ENCODE measurements around the gene RASA3.

Gene RASA3

DNA sequence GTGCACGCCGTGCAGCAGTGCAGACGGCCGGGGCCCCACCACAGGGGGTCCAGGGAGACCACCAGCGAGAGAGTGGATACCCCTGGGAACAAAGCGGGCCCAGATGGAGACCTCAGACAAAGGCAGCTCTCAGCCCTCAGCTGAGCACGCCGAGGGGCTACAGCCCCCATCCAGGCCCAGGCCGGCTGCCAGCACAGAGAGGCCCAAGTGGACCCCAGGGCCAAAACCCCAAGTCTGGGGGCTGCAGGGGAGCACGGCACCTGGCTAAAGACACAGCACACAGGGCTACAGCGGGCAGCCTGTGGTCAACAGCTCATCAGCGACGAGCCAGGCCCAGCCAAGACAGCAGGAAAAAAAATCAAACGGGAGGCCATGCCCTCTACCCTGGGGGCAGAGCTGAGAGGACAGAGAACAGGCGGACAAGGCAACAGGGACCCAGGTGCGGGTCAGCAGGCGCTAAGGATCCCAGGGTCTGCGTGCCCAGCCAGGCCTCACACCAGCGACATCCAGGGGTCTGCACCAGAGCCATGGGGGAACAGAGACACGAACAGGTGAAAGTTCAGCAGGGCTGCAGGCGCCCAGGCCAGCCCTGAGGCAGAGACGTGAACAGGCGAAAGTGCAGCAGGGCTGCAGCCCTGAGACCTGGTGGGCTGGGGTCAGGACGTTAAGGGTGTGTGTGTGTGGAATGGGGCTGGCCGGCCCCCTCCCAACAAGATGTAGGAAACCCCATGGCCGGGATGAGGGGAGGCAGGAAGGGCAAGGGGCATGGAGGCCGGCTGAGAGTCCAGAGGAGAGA, 34.3 kb downstream of the RASA3 start:
- TF ChIP-seq, protein P1, sequence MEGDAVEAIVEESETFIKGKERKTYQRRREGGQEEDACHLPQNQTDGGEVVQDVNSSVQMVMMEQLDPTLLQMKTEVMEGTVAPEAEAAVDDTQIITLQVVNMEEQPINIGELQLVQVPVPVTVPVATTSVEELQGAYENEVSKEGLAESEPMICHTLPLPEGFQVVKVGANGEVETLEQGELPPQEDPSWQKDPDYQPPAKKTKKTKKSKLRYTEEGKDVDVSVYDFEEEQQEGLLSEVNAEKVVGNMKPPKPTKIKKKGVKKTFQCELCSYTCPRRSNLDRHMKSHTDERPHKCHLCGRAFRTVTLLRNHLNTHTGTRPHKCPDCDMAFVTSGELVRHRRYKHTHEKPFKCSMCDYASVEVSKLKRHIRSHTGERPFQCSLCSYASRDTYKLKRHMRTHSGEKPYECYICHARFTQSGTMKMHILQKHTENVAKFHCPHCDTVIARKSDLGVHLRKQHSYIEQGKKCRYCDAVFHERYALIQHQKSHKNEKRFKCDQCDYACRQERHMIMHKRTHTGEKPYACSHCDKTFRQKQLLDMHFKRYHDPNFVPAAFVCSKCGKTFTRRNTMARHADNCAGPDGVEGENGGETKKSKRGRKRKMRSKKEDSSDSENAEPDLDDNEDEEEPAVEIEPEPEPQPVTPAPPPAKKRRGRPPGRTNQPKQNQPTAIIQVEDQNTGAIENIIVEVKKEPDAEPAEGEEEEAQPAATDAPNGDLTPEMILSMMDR (IDR thresholded peaks at IDR 0.05; ENCODE audit: low read depth, low read length): no peak
- DNase-seq (ENCODE audit: extremely low read depth, low read depth): no peak

DNA sequence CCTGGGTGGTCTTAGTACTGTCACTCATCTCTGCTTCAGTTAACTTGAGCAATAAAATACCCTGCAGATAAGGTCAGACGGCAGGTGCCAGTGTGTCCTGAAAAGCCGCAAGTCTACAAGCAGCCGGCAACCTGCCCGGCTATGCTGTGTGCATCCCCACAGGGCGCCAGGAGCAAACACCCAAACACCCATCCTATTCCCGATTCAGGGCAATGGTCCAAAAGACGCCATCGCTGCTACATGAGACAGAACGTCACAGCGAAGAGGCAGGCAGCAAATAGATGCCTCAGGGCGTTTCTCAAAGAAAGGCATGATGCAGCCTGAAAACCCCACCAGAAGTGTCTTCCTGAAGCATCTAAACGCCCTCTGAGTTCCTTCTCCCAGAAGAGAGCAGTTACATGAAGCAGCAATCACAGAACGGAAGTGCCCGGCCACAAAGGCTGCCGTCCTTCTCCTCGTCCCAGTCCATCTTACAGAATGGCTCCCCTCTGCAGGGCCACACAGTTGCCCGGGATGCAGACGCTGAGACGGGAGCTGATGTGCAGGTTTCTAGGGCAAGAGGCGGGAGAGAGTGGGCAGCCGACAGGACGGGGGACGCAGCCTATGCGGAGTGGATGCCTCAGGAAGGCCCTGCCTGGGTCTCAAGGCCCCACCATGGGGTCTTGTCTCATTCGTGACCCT, 35.1 kb downstream of the RASA3 start:
- DNase-seq (ENCODE audit: extremely low read depth, low read depth): no peak
- TF ChIP-seq, protein P1 (IDR thresholded peaks at IDR 0.05; ENCODE audit: low read depth, low read length): no peak

DNA sequence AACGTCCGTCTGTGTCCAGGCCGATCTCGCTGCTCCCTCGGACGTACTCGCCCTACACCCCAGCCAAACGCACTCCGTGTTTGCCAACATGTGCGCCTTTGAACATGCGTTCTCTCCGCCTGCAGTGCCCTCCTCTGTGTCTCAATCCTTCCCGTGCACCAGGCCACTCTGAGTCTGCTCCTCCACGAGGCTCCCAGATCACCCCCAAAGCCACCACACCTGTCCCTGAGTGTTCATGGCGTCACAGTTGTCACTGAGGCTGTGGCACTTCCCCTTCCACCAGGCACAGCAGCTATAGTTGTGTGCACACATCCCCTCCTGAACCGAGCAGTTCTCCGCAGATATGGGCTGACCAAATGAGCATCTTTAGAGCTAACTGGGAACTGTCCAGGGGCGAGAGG, 35.6 kb downstream of the RASA3 start:
- TF ChIP-seq, protein P1 (IDR thresholded peaks at IDR 0.05; ENCODE audit: low read depth, low read length): no peak
- no peak for DNase-seq (ENCODE audit: extremely low read depth, low read depth)

DNA sequence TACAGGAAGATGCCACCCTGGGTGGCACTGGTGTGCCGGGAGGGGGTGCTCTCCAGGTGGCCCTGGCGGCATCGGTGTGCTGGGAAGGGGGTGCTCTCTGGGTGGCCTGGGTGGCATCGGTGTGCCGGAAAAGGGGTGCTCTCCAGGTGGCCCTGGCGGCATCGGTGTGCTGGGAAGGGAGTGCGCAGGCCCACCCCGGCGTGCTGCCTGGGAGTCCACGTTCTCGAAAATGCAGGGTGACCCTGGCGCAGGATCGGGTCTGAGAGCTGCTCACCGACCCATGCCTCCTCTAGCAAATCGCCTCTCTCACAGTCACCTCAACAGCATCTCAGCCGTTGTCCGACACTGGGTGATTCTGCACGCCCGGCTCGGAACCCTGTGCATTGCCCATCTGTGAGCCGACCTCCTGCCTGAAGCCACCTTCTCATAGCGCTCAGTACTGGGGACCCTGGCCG, 36.4 kb downstream of the RASA3 start:
- DNase-seq (ENCODE audit: extremely low read depth, low read depth): no peak
- TF ChIP-seq, protein P1 (IDR thresholded peaks at IDR 0.05; ENCODE audit: low read depth, low read length): no peak

DNA sequence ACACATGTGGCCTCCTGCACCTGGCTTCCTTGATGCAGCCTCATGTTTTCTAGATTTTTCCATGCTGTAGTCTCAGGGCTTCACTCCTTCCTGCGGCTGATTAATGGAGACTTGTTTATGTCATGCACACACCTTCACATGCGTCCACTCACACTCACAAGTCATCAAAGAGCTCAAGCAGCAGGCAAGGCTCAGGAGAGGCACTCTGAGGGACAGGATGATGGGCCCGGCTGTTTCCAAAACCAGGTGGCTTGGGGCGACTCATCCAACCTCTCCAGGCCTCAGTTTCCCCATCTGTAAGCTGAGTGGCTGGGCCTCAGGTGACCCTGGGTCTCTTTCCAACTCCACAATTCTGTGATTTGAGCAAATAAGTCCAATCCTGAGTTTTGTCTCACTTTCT, 36.9 kb downstream of the RASA3 start:
- TF ChIP-seq, protein P1 (IDR thresholded peaks at IDR 0.05; ENCODE audit: low read depth, low read length): no peak
- no peak for DNase-seq (ENCODE audit: extremely low read depth, low read depth)

DNA sequence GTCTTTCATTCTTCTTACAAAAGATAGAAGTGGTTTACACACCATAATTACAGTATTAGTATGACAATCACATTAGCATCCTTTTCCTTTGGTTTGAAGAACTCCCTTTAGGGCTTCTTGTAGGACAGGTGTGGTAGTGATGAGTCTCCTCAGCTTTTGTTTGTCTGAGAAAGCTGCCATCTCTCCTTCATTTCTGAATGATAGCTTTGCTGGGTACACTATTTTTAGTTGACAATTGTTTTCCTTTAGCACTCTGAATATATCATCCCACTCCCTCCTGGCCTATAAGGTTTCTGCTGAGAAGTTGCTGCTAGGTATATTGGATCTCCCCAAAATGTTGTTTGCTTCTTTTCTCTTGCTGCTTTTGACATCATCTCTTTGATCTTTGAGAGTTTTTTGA, 39.3 kb downstream of the RASA3 start:
- TF ChIP-seq, protein P1 (IDR thresholded peaks at IDR 0.05; ENCODE audit: low read depth, low read length): no peak
- DNase-seq (ENCODE audit: extremely low read depth, low read depth): no peak

DNA sequence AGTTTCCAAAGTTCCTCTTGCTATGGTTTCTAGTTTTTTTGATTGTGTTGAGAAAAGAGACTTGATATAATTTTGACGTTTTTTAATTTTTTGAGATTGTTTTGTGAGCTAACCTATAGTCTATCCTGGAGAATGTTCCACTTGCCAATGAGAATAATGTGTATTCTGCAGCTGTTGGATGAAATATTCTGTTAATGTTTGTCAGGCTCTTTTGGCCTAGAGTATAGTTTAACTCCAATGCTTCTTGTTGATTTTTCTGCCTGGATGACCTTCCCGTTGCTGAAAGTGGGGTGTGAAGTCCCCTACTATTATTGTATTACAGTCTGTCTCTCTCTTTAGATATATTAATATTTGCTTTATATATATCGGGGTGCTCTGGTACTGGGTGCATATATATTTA, 40.0 kb downstream of the RASA3 start:
- no peak for DNase-seq (ENCODE audit: extremely low read depth, low read depth)
- TF ChIP-seq, protein P1 (IDR thresholded peaks at IDR 0.05; ENCODE audit: low read depth, low read length): no peak

All from AG09319 (cell line).